CD8-positive, alpha-beta memory T cell (primary cell): ENCODE data around the gene DENND1A. TPM values are rescaled to one million over a fixed set of nuclear protein-coding genes. Genes with fewer than 3 reads are reported as not detected.

Experiments used
- CTCF ChIA-PET: fragments of 350-600 bp; sonication (Branson Sonifier 250); formaldehyde crosslinking; loops from one replicate; lab custom pipeline; 2021; ENCODE audit warnings: antibody characterized with exemption; lab: Charles Lee
- POLR2A ChIA-PET: fragments of 350-600 bp; sonication (Branson Sonifier 250); formaldehyde crosslinking; loops from one replicate; lab custom pipeline; 2021; ENCODE audit warnings: antibody characterized with exemption; lab: Charles Lee
- DNase-seq, 5 donors: peaks; one replicate each; pipeline versions ENCODE4 v3.0.0 to v3.0.0-alpha.2; 2020 to 2022; ENCODE audit warnings: mixed read lengths in 1 of 5
- H3K27ac ChIP-seq: one replicate; pipeline ENCODE4 v1.7.0; 2013; ENCODE audit warnings: low read depth, mild to moderate bottlenecking, low read length, moderate library complexity
- H3K27me3 ChIP-seq: 2 replicates; pipeline ENCODE4 v1.7.0; 2013; ENCODE audit warnings: low read length, mild to moderate bottlenecking; ENCODE audit not compliant: insufficient read depth, poor library complexity, severe bottlenecking
- H3K36me3 ChIP-seq: 2 replicates; pipeline ENCODE4 v1.7.0; 2013; ENCODE audit warnings: mild to moderate bottlenecking, low read length, moderate library complexity; ENCODE audit not compliant: insufficient read depth
- H3K4me1 ChIP-seq: 2 replicates; pipeline ENCODE4 v1.7.0; 2013; ENCODE audit warnings: mild to moderate bottlenecking, low read length, moderate library complexity; ENCODE audit not compliant: insufficient read depth
- H3K4me3 ChIP-seq: 2 replicates; pipeline ENCODE4 v1.7.0; 2013; ENCODE audit warnings: mild to moderate bottlenecking, low read length
- H3K9me3 ChIP-seq: 2 replicates; pipeline ENCODE4 v1.7.0; 2013; ENCODE audit warnings: mild to moderate bottlenecking, low read length
- H3K27ac Mint-ChIP-seq, 8 donors: one replicate each; pipeline ENCODE4 v1.8.0; 2020 to 2021; ENCODE audit warnings: mixed read lengths in 8 of 8, mild to moderate bottlenecking in 6 of 8, inconsistent platforms in 3 of 8, moderate library complexity in 3 of 8
- H3K27me3 Mint-ChIP-seq, 2 donors: one replicate each; pipeline ENCODE4 v1.8.0; 2020 to 2021; ENCODE audit warnings: mixed read lengths in 2 of 2, mild to moderate bottlenecking in 1 of 2, moderate library complexity in 1 of 2
- H3K36me3 Mint-ChIP-seq, 3 donors: one replicate each; pipeline ENCODE4 v1.8.0; 2020 to 2021; ENCODE audit warnings: mixed read lengths in 3 of 3, inconsistent platforms in 1 of 3, mild to moderate bottlenecking in 1 of 3
- H3K4me1 Mint-ChIP-seq, 3 donors: one replicate each; pipeline ENCODE4 v1.8.0; 2020 to 2021; ENCODE audit warnings: mixed read lengths in 3 of 3, inconsistent platforms in 1 of 3, mild to moderate bottlenecking in 1 of 3
- H3K4me3 Mint-ChIP-seq, 7 donors: one replicate each; pipeline ENCODE4 v1.8.0; 2020 to 2021; ENCODE audit warnings: mixed read lengths in 7 of 7, mild to moderate bottlenecking in 6 of 7, moderate library complexity in 4 of 7, inconsistent platforms in 2 of 7
- H3K9me3 Mint-ChIP-seq, 5 donors: one replicate each; pipeline ENCODE4 v1.8.0; 2020 to 2022; ENCODE audit warnings: mixed read lengths in 5 of 5, mild to moderate bottlenecking in 3 of 5, moderate library complexity in 2 of 5, inconsistent platforms in 1 of 5
- polyA plus RNA-seq: library from polyadenylated mRNA; unstranded; fragments of 300-500 nt; fragmentation: Illumina TruSeq; gene quantifications from one replicate; pipeline ENCODE4 v1.2.3, GENCODE V29; 2021
- total RNA-seq, 2 experiments: library from RNA; stranded (reverse); gene quantifications; one replicate each; pipeline ENCODE4 v1.2.3, GENCODE V29; 2021

DENND1A gene
- total and polyA plus RNA-seq, 3 experiments from 2014 or later, result 7.2 to 15.1 (median 15.0) TPM

DNA sequence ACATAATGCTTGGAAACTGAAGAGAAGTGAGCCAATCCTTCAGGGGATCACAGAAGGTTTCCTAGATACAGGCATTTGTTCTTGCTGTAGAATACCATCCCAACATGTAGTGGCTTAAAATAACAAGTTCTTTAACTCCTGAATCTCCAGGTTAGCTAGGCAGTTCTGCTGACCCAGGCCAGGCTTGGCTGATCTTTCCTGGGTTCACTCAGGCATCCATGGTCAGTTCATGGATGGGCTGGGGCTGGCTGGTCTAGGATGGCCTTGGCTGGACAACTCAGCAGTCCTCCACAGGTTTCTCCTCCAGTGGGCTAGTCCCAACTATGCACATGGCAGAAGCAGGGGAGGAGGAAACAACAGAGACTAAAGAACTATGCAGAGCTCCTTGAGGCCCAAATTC, 37.4 kb upstream of the DENND1A start:
- peaks cover 2 to 8% (median 5%) of the 10 kb centered on the region in 3 donors for H3K4me1 Mint-ChIP-seq
- CTCF ChIA-PET, result interaction anchor here (1.3 to 1.4 kb wide), 2 partner anchors 11 to 74 kb away, joined by 3 to 5 read pairs; no protein-coding TSS in a partner anchor
- no peaks in the 10 kb centered on the region for H3K9me3 Mint-ChIP-seq
- POLR2A ChIA-PET, result no interaction called here
- H3K36me3 Mint-ChIP-seq, result no peaks in the 10 kb centered on the region
- peaks cover 14 to 54% of the 10 kb centered on the region in 2 donors for H3K27me3 Mint-ChIP-seq
- Histone ChIP-seq H3K4me3 (no peak overlapping the region), H3K27me3 (peaks cover 5% of the 10 kb centered on the region), H3K36me3 (no peaks in the 10 kb centered on the region), H3K4me1 (no peaks in the 10 kb centered on the region), H3K9me3 (no peaks in the 10 kb centered on the region), H3K27ac (no peak overlapping the region)
- H3K27ac Mint-ChIP-seq, result no peak overlapping the region
- no peak overlapping the region for H3K4me3 Mint-ChIP-seq
- no peak for DNase-seq

DNA sequence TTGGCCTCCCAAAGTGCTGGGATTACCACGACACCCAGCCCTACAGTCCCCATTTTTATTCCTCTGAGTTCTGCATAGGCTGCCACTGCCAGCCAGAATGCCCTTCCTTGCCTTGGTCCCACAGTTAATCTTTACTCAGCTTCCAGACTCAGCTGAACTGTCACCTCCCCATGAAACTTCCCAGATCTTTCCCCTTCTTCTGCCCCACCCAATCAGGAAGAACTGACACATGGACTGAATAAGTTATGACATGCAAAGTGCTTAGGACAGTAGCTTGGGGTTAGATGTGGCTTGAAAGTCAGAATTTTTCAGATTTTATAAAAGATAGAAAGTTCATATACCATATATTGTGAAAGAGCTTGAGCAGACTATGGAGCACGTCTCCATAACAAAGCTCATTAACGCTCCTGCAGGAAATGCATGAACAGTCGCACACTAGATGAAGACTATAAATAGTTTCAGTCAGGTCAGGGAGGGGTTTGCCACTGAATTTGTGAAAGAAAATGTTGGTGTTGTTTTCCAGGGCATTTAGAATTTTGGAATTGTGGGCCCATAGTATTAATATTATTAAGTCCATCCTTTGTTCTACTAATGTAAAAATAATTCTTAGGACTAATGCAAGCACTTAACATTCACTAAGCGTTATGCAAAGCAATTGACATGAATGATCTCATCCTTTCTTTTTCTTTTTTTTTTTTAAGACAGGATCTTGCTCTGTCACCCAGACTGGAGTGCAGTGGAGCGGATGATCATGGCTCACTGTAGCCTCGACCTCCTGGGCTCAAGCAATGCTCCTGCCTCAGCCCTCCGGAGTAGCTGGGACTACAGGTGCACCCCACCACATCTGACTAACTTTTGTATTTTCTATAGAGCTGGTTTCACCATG, 36.1 kb upstream of the DENND1A start:
- no peak for DNase-seq
- ChIA-PET POLR2A (no interaction called here), CTCF (interaction anchor here (1.3 kb wide), 1 partner anchor 75 kb away, joined by 3 read pairs; no protein-coding TSS in a partner anchor)
- no peaks in the 10 kb centered on the region for H3K4me1 ChIP-seq
- H3K9me3 ChIP-seq, result no peaks in the 10 kb centered on the region
- H3K4me3 ChIP-seq, result no peak overlapping the region
- no peak overlapping the region for H3K27ac Mint-ChIP-seq
- H3K27me3 ChIP-seq, result peaks cover 5% of the 10 kb centered on the region
- H3K36me3 ChIP-seq, result no peaks in the 10 kb centered on the region
- H3K4me1 Mint-ChIP-seq, result peaks cover 2 to 8% (median 5%) of the 10 kb centered on the region in 3 donors
- no peak overlapping the region for H3K27ac ChIP-seq
- H3K9me3 Mint-ChIP-seq, result no peaks in the 10 kb centered on the region
- peaks cover 19 to 65% of the 10 kb centered on the region in 2 donors for H3K27me3 Mint-ChIP-seq
- no peaks in the 10 kb centered on the region for H3K36me3 Mint-ChIP-seq
- H3K4me3 Mint-ChIP-seq, result no peak overlapping the region

DNA sequence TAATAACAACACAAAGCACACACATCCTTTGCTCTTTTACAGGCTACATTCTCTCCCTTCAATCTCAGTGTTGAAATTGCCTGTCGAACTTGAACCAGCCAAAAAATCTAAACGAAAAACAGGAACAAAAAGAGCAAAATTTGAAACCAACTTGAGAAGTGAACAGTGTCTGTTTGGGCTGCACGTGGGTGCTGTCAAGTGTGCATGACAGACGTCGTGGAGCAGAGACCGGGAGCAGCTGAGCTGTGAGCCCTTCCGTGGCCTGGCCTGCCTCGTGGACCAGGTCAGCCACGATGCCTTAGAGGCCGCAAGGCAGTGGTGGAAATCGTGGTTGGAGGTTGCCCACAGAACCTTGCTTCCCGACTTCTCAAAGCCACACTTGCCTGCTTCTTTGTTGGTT, 34.8 kb upstream of the DENND1A start:
- DNase-seq, result no peak
- H3K36me3 ChIP-seq, result no peaks in the 10 kb centered on the region
- no peaks in the 10 kb centered on the region for H3K9me3 ChIP-seq
- ChIA-PET CTCF (no interaction called here), POLR2A (no interaction called here)
- H3K4me3 Mint-ChIP-seq, result no peak overlapping the region
- H3K9me3 Mint-ChIP-seq, result no peaks in the 10 kb centered on the region
- no peaks in the 10 kb centered on the region for H3K36me3 Mint-ChIP-seq
- no peaks in the 10 kb centered on the region for H3K4me1 ChIP-seq
- no peak overlapping the region for H3K27ac ChIP-seq
- H3K27me3 Mint-ChIP-seq, result peaks cover 22 to 73% of the 10 kb centered on the region in 2 donors
- H3K4me3 ChIP-seq, result no peak overlapping the region
- peaks cover 2 to 8% (median 5%) of the 10 kb centered on the region in 3 donors for H3K4me1 Mint-ChIP-seq
- H3K27me3 ChIP-seq, result peaks cover 5% of the 10 kb centered on the region
- H3K27ac Mint-ChIP-seq, result no peak overlapping the region

DNA sequence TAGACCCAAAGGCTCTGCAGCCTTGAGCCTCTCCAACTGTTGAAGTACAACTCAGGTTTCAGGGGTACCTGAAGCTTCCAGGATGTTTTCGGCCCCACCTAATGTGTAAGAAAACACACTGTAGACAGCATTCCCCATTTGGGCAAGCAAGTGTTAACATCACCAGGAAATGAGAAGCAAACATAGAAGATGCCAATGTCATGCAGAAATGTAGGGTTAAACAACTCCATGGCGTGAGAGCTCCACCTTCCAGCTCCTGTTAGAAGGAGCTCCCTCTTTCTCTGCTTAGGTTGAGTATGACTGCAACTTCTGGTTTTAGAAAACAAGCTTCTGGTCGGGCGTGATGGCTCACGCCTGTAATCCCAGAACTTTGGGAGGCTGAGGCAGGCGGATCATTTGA, 31.0 kb upstream of the DENND1A start:
- Histone ChIP-seq H3K9me3 (no peaks in the 10 kb centered on the region), H3K4me1 (no peaks in the 10 kb centered on the region), H3K27me3 (no peaks in the 10 kb centered on the region), H3K36me3 (no peaks in the 10 kb centered on the region), H3K4me3 (no peak overlapping the region), H3K27ac (no peak overlapping the region)
- ChIA-PET POLR2A (no interaction called here), CTCF (interaction anchor here (1.4 kb wide), 1 partner anchor 13 kb away, joined by 3 read pairs; no protein-coding TSS in a partner anchor)
- no peak overlapping the region for H3K27ac Mint-ChIP-seq
- peaks cover 19 to 63% of the 10 kb centered on the region in 2 donors for H3K27me3 Mint-ChIP-seq
- H3K4me1 Mint-ChIP-seq, result peaks cover 2 to 8% (median 5%) of the 10 kb centered on the region in 3 donors
- no peak for DNase-seq
- no peak overlapping the region for H3K4me3 Mint-ChIP-seq
- H3K9me3 Mint-ChIP-seq, result no peaks in the 10 kb centered on the region
- no peaks in the 10 kb centered on the region for H3K36me3 Mint-ChIP-seq

DNA sequence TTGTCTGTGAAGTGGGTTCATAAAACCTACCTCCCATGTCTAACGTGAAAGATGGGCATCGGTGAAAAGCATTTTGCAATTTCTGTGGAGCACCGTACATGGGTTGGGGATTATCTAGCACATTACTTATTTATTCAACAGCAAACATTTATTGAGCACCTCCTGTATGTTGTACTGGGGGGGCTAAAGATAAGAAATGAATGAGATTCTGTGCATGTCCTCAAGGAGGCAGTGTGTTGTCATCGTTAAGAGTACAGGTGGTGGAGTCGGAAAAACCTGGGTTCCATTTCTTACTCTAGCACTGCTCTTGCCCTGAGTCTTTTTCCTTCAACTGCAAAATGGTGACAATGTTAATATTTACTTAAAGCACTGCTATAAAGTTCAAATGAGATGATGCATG, 30.4 kb upstream of the DENND1A start:
- Mint-ChIP-seq H3K4me3 (no peak overlapping the region), H3K9me3 (no peaks in the 10 kb centered on the region), H3K27me3 (peaks cover 18 to 58% of the 10 kb centered on the region in 2 donors), H3K27ac (no peak overlapping the region), H3K4me1 (peaks cover 0 to 8% (median 5%) of the 10 kb centered on the region in 3 donors), H3K36me3 (no peaks in the 10 kb centered on the region)
- Histone ChIP-seq H3K9me3 (no peaks in the 10 kb centered on the region), H3K27ac (no peak overlapping the region), H3K36me3 (no peaks in the 10 kb centered on the region), H3K4me1 (no peaks in the 10 kb centered on the region), H3K27me3 (no peaks in the 10 kb centered on the region), H3K4me3 (no peak overlapping the region)
- ChIA-PET CTCF (no interaction called here), POLR2A (no interaction called here)
- no peak for DNase-seq

DNA sequence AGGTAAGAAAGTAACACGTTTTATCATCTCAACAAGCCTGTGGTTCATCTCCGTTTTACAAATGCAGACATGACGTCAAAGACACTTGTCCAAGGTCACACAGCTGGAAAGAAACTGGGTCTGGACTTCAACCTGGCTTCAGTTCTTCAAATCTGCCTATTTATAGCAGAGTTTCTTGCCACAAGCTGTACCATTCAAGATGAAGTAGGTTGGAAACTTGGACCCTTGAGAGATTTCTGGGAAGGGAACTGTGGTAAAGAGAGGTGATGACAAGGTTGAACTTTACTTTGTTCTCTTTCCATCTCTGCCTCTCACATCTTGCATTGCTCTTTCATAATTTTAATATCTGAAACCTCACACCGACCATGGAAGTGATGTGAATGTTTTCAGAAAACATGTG, 29.9 kb upstream of the DENND1A start:
- H3K27me3 Mint-ChIP-seq, result peaks cover 14 to 52% of the 10 kb centered on the region in 2 donors
- Histone ChIP-seq H3K27me3 (no peaks in the 10 kb centered on the region), H3K4me3 (no peak overlapping the region), H3K27ac (no peak overlapping the region), H3K4me1 (no peaks in the 10 kb centered on the region), H3K9me3 (no peaks in the 10 kb centered on the region), H3K36me3 (no peaks in the 10 kb centered on the region)
- H3K27ac Mint-ChIP-seq, result no peak overlapping the region
- no peak for DNase-seq
- H3K4me1 Mint-ChIP-seq, result peaks cover 0 to 4% (median 4%) of the 10 kb centered on the region in 3 donors
- H3K4me3 Mint-ChIP-seq, result no peak overlapping the region
- no peaks in the 10 kb centered on the region for H3K36me3 Mint-ChIP-seq
- H3K9me3 Mint-ChIP-seq, result no peaks in the 10 kb centered on the region
- CTCF ChIA-PET, result no interaction called here
- POLR2A ChIA-PET, result no interaction called here

DNA sequence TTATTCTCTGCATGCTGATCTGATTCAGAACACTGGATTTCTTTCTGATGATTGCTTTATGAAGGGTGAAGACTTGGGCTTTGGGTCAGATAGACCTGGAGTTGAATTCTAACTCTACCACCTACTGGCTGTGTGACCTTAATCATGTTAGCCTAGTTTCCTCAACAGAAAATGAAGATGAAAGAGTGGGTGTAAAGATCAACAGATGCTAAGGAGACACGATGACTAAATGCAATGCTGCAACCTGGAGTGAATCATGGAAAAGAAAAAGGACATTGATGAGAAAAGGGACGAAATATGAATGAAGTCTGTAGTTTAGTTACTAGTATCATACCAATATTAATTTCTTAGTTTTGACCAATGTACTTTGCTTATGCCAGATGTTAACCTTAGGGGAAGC, 27.8 kb upstream of the DENND1A start:
- ChIA-PET CTCF (no interaction called here), POLR2A (no interaction called here)
- H3K4me1 Mint-ChIP-seq, result no peaks in the 10 kb centered on the region
- H3K27me3 Mint-ChIP-seq, result peaks cover 14 to 46% of the 10 kb centered on the region in 2 donors
- no peak for DNase-seq
- H3K9me3 ChIP-seq, result no peaks in the 10 kb centered on the region
- no peaks in the 10 kb centered on the region for H3K27me3 ChIP-seq
- H3K27ac ChIP-seq, result no peak overlapping the region
- H3K27ac Mint-ChIP-seq, result no peak overlapping the region
- no peaks in the 10 kb centered on the region for H3K9me3 Mint-ChIP-seq
- no peaks in the 10 kb centered on the region for H3K36me3 Mint-ChIP-seq
- H3K4me1 ChIP-seq, result no peaks in the 10 kb centered on the region
- H3K36me3 ChIP-seq, result no peaks in the 10 kb centered on the region
- no peak overlapping the region for H3K4me3 Mint-ChIP-seq
- no peak overlapping the region for H3K4me3 ChIP-seq

DNA sequence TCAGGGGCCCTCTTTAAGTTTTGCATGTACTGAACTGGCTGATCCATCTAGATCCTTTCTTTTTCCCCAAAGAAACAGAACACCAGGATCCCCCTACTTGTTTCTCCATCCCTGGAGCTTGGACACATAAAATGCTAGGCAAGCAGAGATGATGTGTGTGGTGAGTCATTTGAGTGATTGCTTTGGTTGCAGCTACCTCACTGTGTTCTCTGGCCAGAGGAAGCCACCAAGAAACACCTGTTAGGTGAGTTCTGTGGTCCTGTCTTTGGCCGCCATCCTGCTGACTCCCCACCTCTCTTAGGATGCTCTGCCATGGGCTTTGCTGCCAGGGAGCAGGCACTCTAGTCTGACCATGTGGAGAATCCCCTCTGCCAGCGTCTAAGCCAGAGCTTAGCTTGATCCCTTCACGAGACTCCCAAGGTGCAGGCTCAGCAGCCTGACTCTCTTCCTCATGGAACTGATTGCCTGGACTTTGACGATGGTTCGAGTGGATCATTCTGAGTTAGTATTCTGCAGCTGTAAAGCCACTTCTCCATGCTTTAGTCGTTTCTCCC, 27.3 kb upstream of the DENND1A start:
- no peak overlapping the region for H3K27ac ChIP-seq
- Mint-ChIP-seq H3K4me1 (no peaks in the 10 kb centered on the region), H3K27ac (no peak overlapping the region), H3K4me3 (no peak overlapping the region), H3K27me3 (peaks cover 14 to 45% of the 10 kb centered on the region in 2 donors), H3K36me3 (no peaks in the 10 kb centered on the region), H3K9me3 (no peaks in the 10 kb centered on the region)
- ChIA-PET CTCF (interaction anchor here (1.7 kb wide), 1 partner anchor 10 kb away, joined by 5 read pairs; no protein-coding TSS in a partner anchor), POLR2A (no interaction called here)
- H3K4me1 ChIP-seq, result no peaks in the 10 kb centered on the region
- no peak for DNase-seq
- H3K4me3 ChIP-seq, result no peak overlapping the region
- no peaks in the 10 kb centered on the region for H3K36me3 ChIP-seq
- no peaks in the 10 kb centered on the region for H3K9me3 ChIP-seq
- no peaks in the 10 kb centered on the region for H3K27me3 ChIP-seq
